HEK293 (cell line): ENCODE measurements around the gene PRICKLE1.

Source experiments
- CTCF ChIA-PET: fragments of 350-600 bp; formaldehyde crosslinking; extraction: SDS; loops from one replicate; lab custom pipeline; 2021; ENCODE audit warnings: antibody characterized with exemption; lab: Yijun Ruan, JAX
- POLR2A ChIA-PET: fragments of 300-600 bp; formaldehyde crosslinking; extraction: SDS; loops from one replicate; lab custom pipeline; 2020; ENCODE audit warnings: antibody characterized with exemption, inconsistent platforms; lab: Yijun Ruan, JAX
- H3K27ac ChIP-seq: fragments of 200-500 bp; sonication (Bioruptor generic); 2 replicates; pipeline ENCODE4 v1.5.1; 2014; ENCODE audit warnings: low read depth, low read length, control low read depth, inconsistent platforms; ENCODE audit errors: extremely low read depth
- H3K36me3 ChIP-seq, 2 experiments: fragments of 200-500 bp in 1 of 2; sonication (Bioruptor generic) in 1 of 2; 1 replicate in 1 of 2; 2 replicates in 1 of 2; pipeline ENCODE4 v1.5.1; 2014 to 2017; ENCODE audit warnings: inconsistent platforms in 2 of 2, low read length in 2 of 2; ENCODE audit not compliant: control insufficient read depth in 2 of 2, insufficient read depth in 1 of 2
- H3K4me1 ChIP-seq: fragments of 200-500 bp; sonication (Bioruptor generic); 2 replicates; pipeline ENCODE4 v1.5.1; 2014; ENCODE audit warnings: mild to moderate bottlenecking, low read length, inconsistent platforms; ENCODE audit not compliant: control insufficient read depth, insufficient read depth
- H3K4me3 ChIP-seq: 2 replicates; pipeline ENCODE4 v1.5.1; 2011; ENCODE audit warnings: low read depth, mild to moderate bottlenecking, control low read depth, low read length, moderate library complexity
- H3K9me3 ChIP-seq: fragments of 200-500 bp; sonication (Bioruptor generic); 2 replicates; pipeline ENCODE4 v1.5.1; 2014; ENCODE audit warnings: low read depth, low read length, inconsistent platforms; ENCODE audit not compliant: control insufficient read depth, insufficient read depth
- KLF7 ChIP-seq: fragments of 450-650 bp; formaldehyde crosslinking; IDR thresholded peaks from 2 replicates; pipeline ENCODE4 v1.5.1; 2016; ENCODE audit warnings: missing biosample characterization, missing genetic modification characterization, borderline replicate concordance
- ZNF121 ChIP-seq: fragments of 450-650 bp; formaldehyde crosslinking; IDR thresholded peaks from 2 replicates; pipeline ENCODE4 v1.5.1; 2016; ENCODE audit warnings: missing biosample characterization, missing genetic modification characterization
- ZNF138 ChIP-seq: fragments of 450-650 bp; formaldehyde crosslinking; IDR thresholded peaks from 2 replicates; pipeline ENCODE4 v1.5.1; 2016; ENCODE audit warnings: missing biosample characterization, missing genetic modification characterization, borderline replicate concordance
- ZNF184 ChIP-seq: fragments of 450-650 bp; IDR thresholded peaks from 2 replicates; pipeline ENCODE4 v1.5.1; 2018; ENCODE audit warnings: missing biosample characterization, mild to moderate bottlenecking, missing genetic modification characterization
- ZNF521 ChIP-seq: fragments of 450-650 bp; formaldehyde crosslinking; IDR thresholded peaks from 2 replicates; pipeline ENCODE4 v1.5.1; 2017; ENCODE audit warnings: missing biosample characterization, mild to moderate bottlenecking, missing genetic modification characterization
- ZNF626 ChIP-seq: fragments of 450-650 bp; sonication (Bioruptor Pico); formaldehyde crosslinking; IDR thresholded peaks from 2 replicates; pipeline ENCODE4 v1.5.1; 2018; ENCODE audit warnings: missing biosample characterization, missing genetic modification characterization, inconsistent platforms
- ZNF664 ChIP-seq: fragments of 450-650 bp; formaldehyde crosslinking; IDR thresholded peaks from 2 replicates; pipeline ENCODE4 v1.5.1; 2016; ENCODE audit warnings: missing biosample characterization, missing genetic modification characterization
- TF ChIP-seq, protein P1 (sequence below): fragments of 450-650 bp; formaldehyde crosslinking; IDR thresholded peaks from 2 replicates; pipeline ENCODE4 v1.5.1; 2016; ENCODE audit warnings: missing biosample characterization, missing genetic modification characterization
- TF ChIP-seq, protein P2 (sequence below): sonication (generic); formaldehyde crosslinking; IDR thresholded peaks from 2 replicates; pipeline ENCODE4 v1.8.1; 2022; ENCODE audit warnings: mild to moderate bottlenecking, moderate library complexity, missing genetic modification reagents

The PRICKLE1 gene

DNA sequence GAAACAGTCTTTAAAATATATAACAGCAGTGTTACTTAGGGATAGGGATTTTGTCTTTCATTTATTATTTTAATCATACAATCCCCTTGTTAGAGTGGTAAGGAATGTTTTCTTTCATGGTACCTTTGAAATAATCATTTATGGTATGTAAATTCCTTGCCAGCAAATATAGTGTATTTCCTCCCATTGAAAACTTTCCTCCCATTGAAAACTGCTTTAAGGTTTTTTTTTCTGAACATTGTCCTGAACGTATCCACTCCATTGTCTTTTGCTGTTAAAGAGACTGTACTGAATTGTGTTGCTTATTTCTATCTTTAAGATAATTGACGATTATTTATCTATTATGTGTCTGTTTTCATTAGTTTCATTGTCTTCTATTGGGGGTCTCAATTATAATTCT, 180.1 kb downstream of the PRICKLE1 start:
- Histone ChIP-seq H3K9me3 (no peaks in the 10 kb centered on the region), H3K4me3 (no peak overlapping the region), H3K27ac (no peak overlapping the region), H3K36me3 (peaks cover 0 to 3% of the 10 kb centered on the region in 2 experiments; a peak in 1 of 3 replicates), H3K4me1 (0 out of 2 replicates have a peak, but pooled peaks cover 3% of the 10 kb centered on the region)
- ChIA-PET POLR2A (no interaction called here), CTCF (no interaction called here)
- TF ChIP-seq, protein P1, sequence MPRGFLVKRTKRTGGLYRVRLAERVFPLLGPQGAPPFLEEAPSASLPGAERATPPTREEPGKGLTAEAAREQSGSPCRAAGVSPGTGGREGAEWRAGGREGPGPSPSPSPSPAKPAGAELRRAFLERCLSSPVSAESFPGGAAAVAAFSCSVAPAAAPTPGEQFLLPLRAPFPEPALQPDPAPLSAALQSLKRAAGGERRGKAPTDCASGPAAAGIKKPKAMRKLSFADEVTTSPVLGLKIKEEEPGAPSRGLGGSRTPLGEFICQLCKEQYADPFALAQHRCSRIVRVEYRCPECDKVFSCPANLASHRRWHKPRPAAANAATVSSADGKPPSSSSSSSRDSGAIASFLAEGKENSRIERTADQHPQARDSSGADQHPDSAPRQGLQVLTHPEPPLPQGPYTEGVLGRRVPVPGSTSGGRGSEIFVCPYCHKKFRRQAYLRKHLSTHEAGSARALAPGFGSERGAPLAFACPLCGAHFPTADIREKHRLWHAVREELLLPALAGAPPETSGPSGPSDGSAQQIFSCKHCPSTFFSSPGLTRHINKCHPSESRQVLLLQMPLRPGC: no peak
- TF ChIP-seq, protein P2, sequence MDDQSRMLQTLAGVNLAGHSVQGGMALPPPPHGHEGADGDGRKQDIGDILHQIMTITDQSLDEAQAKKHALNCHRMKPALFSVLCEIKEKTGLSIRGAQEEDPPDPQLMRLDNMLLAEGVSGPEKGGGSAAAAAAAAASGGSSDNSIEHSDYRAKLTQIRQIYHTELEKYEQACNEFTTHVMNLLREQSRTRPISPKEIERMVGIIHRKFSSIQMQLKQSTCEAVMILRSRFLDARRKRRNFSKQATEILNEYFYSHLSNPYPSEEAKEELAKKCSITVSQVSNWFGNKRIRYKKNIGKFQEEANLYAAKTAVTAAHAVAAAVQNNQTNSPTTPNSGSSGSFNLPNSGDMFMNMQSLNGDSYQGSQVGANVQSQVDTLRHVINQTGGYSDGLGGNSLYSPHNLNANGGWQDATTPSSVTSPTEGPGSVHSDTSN (CRISPR knock-in tag): no peak
- TF ChIP-seq ZNF138 (tag by site-specific recombination) (no peak), ZNF626 (no peak), ZNF121 (tag by site-specific recombination) (no peak), ZNF664 (no peak)

DNA sequence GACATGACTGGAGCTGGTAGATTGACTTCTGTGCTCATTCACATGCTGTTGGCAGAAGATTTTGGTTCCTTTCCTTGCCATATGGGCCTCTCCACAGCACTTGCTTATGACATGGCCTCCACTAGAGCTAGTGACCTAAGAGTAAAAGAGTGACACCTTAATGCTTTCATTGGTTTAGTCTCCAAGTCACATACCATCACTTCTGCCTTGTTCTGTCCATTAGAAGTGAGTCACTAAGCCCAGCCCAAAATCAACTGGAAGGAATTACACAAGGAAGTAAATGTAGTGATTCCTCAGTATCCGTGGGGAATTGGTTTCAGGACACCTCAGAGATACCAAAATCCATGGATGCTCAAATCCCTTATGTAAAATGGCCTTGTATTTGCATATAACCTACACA, 182.2 kb downstream of the PRICKLE1 start:
- Histone ChIP-seq H3K4me1 (0 out of 2 replicates have a peak, but pooled peaks cover 3% of the 10 kb centered on the region), H3K27ac (no peak overlapping the region), H3K9me3 (no peaks in the 10 kb centered on the region), H3K36me3 (peaks cover 0 to 3% of the 10 kb centered on the region in 2 experiments; a peak in 1 of 3 replicates), H3K4me3 (no peak overlapping the region)
- TF ChIP-seq KLF7 (tag by site-specific recombination) (no peak), ZNF184 (tag by site-specific recombination) (no peak), ZNF521 (tag by site-specific recombination) (no peak)
- POLR2A ChIA-PET: no interaction called here
- CTCF ChIA-PET: interaction anchor here (1.5 kb wide), 1 partner anchor 35 kb away, joined by 3 read pairs; no protein-coding TSS in a partner anchor
